ENCODE results near the gene CYP2C9. TPM values are rescaled to one million over a fixed set of nuclear protein-coding genes. Genes with fewer than 3 reads are reported as not detected.
"Not testable (repeated sequence)": the region's sequence is repeated elsewhere in the genome, so short reads cannot be mapped to it uniquely, and the experiment has no call there.

Gene CYP2C9
- not detected for total RNA-seq

DNA sequence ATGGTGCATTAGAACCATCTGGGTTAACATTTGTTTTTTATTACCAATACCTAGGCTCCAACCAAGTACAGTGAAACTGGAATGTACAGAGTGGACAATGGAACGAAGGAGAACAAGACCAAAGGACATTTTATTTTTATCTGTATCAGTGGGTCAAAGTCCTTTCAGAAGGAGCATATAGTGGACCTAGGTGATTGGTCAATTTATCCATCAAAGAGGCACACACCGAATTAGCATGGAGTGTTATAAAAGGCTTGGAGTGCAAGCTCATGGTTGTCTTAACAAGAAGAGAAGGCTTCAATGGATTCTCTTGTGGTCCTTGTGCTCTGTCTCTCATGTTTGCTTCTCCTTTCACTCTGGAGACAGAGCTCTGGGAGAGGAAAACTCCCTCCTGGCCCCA is at the start of gene CYP2C9:
CYP2C9 (plus strand) TSS at position 276 of the 400 bp plus-strand sequence; CDS start at position 301, 25 bp downstream.
- no peak for DNase-seq (ENCODE audit: low spot score)
- intact Hi-C loops (cut with DNase I) = no loop called here
- ATAC-seq = no peak

GRCh38 chr10:94889123-94889522 is 49.3 kb upstream of the CYP2C9 start:
- intact Hi-C loops (cut with DNase I) = no loop called here
- ATAC-seq (no peak), DNase-seq (ENCODE audit: low spot score) (no peak)

DNA sequence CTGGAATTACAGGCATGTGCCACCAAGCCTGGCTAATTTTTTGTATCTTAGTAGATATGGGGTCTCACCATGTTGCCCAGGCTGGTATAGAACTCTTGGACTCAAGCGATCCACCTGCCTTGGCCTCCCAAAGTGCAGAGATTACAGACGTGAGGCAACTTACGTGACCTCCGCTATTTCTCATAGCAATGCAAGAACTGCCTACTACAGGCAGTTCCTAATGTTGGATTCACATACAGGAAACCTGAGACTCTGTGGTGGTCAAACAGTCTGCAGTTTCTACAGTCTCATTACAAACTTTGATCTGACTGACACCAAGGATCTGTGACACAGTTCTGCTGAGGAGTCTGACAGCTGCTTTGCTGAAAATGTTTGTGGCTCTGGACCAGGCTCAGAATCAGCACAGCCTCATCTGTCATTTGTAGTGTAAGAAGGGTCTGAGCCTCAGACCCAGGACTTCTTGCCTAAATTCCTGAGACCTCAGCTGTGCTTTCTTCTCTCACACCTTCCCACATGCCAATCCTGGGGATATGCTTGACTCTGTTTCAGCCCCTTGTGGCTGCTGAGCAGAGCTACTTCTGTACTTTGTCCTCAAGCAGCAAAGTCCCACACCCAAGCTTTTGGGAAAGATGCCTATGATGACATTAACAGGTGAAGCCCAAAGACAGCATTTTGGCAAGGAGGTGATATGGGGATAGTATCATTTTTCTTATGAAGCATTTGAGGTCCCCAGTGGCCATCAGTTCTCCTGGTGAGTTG is 48.0 kb upstream of the CYP2C9 start:
- DNase-seq (ENCODE audit: low spot score) (no peak), ATAC-seq (no peak)
- intact Hi-C loops (cut with DNase I) = no loop called here

GRCh38 chr10:94898414-94898813 is 40.0 kb upstream of the CYP2C9 start:
- DNase-seq (ENCODE audit: low spot score); ATAC-seq; intact Hi-C loops (cut with DNase I): not testable (repeated sequence)

DNA sequence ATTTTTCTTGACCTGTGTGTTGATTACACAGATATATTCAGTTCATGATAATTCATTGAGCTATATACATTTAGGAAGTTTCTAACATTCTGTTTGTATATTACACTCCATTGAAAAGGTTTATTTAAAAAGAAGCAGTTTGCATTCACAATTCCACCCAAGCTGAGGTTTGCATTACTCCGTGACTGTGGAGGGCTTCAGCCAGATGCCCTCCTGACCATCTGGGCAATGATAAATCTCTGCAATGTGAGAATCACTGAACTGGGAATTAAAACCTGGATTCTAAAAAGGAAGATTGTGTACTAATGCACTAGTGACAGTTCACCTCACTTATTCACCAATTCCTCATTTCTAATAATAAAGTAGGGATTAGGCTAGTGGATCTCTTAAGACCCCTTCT is 36.4 kb upstream of the CYP2C9 start:
- DNase-seq (ENCODE audit: low spot score) (no peak), ATAC-seq (no peak)
- intact Hi-C loops (cut with DNase I) = no loop called here

- ATAC-seq = no peak
- intact Hi-C loops (cut with DNase I) = no loop called here
- DNase-seq (ENCODE audit: low spot score) = no peak
Measured at GRCh38 chr10:94902570-94902969, 35.9 kb upstream of the CYP2C9 start.

DNA sequence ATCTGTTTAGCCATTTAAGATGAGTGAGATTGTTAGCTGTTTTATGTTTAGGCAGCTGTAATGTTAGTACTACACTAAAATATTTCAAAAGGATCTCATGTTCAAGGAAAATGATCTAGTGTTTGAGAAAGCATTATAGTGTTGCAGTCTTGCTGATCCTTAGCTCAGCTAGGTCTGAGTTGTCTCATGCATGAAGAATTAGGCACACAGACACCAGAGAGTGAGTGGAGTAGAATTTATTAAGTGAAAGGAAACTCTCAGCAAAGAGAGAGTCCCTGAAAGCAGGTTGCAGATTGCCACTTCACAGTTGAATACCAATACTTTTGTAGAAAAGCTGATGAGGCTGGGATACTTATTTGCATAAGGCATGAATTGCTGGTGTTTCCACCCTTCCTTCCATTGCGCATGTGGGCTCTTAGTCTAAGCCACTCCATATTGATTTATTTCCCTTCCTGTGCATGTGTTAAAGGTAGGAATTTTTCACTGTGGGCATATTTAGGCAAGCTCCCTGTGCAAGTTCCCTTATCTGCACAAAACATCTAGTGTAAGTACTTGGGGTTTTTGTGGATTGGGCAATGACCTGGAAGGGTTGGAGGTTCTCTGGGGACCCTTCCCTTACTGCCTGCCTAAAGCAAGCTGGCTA is 33.8 kb upstream of the CYP2C9 start:
- DNase-seq (ENCODE audit: low spot score); ATAC-seq; intact Hi-C loops (cut with DNase I): not testable (repeated sequence)

DNA sequence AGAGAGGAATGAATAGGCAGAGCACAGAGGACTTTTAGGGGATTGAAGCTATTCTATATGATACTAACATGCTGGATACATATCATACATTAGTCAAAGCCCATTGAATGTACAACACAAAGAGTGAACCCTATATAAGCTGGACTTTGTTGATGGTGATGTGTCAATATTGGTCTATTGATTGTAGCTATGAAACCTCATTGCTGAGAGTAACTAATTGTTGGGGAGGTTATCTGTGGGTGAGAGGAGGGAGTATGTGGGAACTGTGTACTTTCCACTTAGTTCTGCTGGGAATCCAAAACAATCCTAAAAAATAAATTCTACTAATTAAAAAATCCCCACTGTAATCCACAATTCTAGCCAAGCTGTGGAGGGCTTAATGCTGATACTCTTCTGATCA is 22.0 kb upstream of the CYP2C9 start:
- DNase-seq (ENCODE audit: low spot score) (no peak), ATAC-seq (no peak)
- intact Hi-C loops (cut with DNase I) = no loop called here

DNA sequence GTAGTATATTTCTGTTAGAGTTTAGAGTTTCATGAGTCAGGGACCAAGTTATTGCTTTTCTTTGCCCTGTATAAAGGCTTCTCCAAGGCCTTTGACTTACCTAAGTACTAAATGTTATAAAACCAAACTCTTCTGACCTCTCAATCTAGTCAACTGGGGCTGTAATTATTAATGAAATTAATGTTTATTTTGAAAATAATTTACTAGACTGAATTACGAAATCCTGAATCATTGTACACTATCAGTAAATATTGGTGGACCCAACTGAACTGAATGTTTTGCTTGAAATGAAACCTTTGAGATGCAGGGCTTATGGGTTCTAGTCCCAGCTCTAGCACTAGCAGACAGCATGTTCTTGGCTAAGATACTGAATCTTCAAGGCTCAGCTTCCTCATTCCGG is 1.7 kb upstream of the CYP2C9 start:
- ATAC-seq (no peak), DNase-seq (ENCODE audit: low spot score) (no peak)
- intact Hi-C loops (cut with DNase I) = no loop called here

DNA sequence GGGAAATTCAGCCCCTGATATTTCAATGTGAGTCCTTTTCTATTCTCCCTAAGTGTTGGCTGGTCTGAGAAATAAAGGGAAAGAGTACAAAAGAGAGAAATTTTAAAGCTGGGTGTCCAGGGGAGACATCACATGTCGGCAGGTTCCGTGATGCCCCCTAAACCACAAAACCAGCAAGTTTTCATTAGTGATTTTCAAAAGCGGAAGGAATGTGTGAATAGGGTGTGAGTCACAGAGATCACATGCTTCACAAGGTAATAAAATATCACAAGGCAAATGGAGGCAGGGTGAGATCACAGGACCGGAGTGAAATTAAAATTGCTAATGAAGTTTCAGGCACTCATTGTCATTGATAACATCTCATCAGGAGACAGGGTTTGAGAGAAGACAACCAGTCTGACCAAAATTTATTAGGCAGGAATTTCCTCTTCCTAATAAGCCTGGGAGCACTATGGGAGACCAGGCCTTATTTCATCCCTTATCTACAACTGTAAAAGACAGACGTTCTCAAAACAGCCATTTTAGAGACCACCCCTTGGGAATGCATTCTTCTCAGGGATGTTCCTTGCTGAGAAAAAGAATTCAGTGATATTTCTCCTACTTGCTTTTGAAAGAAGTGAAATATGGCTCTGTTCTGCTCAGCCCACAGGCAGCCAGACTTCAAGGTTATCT is 5.1 kb downstream of the CYP2C9 start:
- intact Hi-C loops (cut with DNase I) = not testable (repeated sequence)

GRCh38 chr10:94946181-94946580 is 7.7 kb downstream of the CYP2C9 start:
- DNase-seq (ENCODE audit: low spot score); ATAC-seq; intact Hi-C loops (cut with DNase I): not testable (repeated sequence)

More for the DNA sequence above, 5.1 kb downstream of the CYP2C9 start:
- ATAC-seq; DNase-seq (ENCODE audit: low spot score): not testable (repeated sequence)

DNA sequence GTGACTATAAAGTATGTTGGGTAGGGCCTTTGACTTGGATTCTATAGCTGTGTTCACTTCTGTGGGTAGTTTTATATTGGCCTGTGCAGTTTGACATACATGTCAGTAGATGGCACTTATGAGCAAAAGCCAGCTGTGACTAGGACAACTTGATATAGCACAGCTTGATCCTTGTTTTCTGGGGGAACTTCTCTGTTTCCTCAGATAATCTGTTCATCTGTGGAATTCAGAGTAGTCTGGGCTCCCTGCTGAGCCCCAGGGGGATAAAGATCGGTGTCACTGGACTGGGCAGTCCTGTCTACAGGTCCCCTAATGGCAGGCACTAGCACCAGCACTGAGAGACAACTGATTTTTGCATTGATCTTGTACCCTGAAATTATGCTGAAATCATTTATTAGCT is 25.4 kb downstream of the CYP2C9 start:
- DNase-seq (ENCODE audit: low spot score) (no peak), ATAC-seq (no peak)
- intact Hi-C loops (cut with DNase I) = no loop called here

- DNase-seq (ENCODE audit: low spot score) (no peak), ATAC-seq (no peak)
- intact Hi-C loops (cut with DNase I) = no loop called here
Measured at GRCh38 chr10:94983555-94983954, 45.1 kb downstream of the CYP2C9 start.

- DNase-seq (ENCODE audit: low spot score) (no peak), ATAC-seq (no peak)
- intact Hi-C loops (cut with DNase I) = no loop called here
Measured at GRCh38 chr10:94989192-94989591, 50.7 kb downstream of the CYP2C9 start.

DNA sequence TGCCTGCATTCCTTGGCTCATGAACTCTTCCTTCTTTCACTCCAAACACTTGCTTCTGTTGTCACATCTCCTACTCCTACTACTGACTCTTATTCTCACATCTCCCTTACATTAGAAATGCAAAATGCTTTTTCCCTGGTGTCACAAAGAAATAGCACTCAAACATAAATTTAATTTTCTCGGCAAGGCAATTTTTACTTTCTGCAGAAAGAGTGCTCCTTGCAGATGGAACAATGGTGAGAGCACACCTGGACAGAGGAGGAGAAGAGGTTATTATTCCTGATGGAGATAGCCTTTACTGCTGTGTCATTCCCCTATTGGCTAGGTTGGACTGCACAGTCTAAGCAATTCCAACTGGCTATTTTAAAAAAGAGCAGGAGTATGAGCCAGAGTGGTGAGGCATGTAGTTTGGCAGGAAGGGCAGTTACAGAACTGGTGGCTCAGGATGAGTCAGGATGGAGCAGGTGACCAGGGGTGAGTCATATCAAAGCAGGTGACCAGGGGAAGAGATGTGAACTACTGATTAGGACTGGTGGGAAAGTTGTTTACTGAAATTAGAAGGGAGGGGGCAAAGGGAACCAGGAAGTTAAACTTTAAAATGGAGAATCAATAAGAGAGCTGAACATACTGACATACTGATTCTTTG is 52.9 kb downstream of the CYP2C9 start:
- DNase-seq (ENCODE audit: low spot score) = no peak
- intact Hi-C loops (cut with DNase I) = no loop called here
- no peak for ATAC-seq

DNA sequence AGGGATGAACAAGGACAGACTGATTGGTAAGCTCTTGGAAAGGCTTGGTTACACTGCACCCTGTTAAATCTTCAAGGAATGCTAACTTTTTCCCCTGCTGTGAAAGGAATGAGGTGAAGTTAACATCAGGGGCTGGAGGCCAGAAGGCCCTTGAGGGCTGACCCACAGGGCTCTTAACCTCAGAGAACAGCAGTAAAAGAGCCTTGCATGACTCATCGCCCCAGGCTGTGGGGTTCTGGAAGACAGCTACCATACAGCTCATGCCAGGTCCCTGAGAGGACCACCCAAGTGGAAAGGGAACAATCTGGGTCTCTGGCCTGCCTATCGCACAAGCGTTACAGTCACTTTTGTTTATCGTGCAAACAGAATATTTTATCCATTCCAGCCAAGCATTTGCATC is 54.4 kb downstream of the CYP2C9 start:
- no peak for DNase-seq (ENCODE audit: low spot score)
- peak; percentile 41 for ATAC-seq
- intact Hi-C loops (cut with DNase I) = no loop called here

DNA sequence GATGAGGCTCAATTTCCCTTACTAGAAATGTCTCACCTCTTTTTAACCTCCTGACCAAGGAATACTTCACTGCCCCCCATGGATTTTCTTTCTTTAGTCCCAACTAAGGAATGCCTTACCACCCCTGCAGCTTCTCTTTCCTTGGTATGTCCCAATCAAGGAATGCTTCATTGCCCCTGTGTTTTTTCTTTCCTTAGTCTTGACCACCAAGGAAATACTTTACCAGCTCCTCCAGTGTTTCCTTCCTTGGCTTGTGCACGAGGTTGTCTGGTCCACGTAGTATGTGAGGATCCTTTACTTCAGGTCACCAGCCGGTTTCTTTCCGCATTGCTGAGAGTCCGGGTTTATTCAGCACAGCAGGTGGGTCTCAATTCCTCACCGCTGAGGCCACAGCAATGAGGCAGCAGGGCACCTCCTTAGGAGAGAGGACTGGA is 59.3 kb downstream of the CYP2C9 start:
- no peak for ATAC-seq
- intact Hi-C loops (cut with DNase I) = no loop called here
- DNase-seq (ENCODE audit: low spot score) = no peak

DNA sequence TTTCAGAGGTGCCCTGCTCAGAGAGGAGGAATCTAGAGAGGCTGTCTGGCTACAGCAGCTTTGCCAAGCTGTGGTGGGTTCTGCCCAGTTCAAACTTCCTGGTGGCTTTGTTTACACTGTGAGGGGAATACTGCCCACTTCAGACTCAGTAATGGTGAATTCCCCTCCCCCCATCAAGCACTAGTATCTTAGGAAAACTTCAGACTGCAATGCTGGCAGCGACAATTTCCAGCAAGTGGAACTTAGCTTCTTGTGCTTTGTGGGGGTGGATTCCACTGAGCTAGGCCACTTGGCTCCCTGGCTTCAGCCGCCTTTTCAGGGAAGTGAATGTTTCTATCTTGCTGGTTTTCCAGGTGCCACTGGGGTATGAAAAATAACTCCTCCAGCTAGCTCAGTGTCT is 88.0 kb downstream of the CYP2C9 start:
- intact Hi-C loops (cut with DNase I) = no loop called here

DNA sequence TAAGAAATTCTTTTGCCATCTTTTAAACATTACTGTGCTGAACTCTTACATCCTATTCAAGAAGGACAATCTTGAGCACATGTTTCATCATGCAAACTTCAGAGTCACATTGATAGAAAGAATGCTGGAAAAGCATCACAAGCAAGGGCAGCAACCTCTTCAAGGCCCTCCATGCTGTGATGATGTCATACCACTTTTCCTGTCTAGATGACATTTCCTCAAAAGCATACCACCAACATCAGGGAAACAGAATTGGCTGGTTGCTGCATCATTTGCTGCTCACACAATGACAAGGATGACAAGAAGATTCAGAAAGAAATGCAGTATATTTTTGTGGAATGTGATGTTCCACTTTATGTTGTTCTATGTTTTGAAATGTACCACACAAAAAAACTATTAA is 93.2 kb downstream of the CYP2C9 start:
- intact Hi-C loops (cut with DNase I) = no loop called here
- no peak for ATAC-seq
- no peak for DNase-seq (ENCODE audit: low spot score)

More for the DNA sequence above, 88.0 kb downstream of the CYP2C9 start:
- ATAC-seq = no peak
- DNase-seq (ENCODE audit: low spot score) = no peak

GRCh38 chr10:95034401-95034800 is 95.9 kb downstream of the CYP2C9 start:
- DNase-seq (ENCODE audit: low spot score) = no peak
- no peak for ATAC-seq
- intact Hi-C loops (cut with DNase I) = no loop called here

Data from sciatic nerve (tissue), 2 donors.